Midbrain (tissue), 1 donor: Measurements from ENCODE around the gene COL11A1.
A peak's percentile ranks its signal among the peaks of the same experiment; 100 is the strongest.
"Not testable (repeated sequence)": the region's sequence is repeated elsewhere in the genome, so short reads cannot be mapped to it uniquely, and the experiment has no call there.

Source experiments
- DNase-seq: peaks from one replicate; lab custom pipeline; 2025; lab: John Stamatoyannopoulos, UW

COL11A1 gene

DNA sequence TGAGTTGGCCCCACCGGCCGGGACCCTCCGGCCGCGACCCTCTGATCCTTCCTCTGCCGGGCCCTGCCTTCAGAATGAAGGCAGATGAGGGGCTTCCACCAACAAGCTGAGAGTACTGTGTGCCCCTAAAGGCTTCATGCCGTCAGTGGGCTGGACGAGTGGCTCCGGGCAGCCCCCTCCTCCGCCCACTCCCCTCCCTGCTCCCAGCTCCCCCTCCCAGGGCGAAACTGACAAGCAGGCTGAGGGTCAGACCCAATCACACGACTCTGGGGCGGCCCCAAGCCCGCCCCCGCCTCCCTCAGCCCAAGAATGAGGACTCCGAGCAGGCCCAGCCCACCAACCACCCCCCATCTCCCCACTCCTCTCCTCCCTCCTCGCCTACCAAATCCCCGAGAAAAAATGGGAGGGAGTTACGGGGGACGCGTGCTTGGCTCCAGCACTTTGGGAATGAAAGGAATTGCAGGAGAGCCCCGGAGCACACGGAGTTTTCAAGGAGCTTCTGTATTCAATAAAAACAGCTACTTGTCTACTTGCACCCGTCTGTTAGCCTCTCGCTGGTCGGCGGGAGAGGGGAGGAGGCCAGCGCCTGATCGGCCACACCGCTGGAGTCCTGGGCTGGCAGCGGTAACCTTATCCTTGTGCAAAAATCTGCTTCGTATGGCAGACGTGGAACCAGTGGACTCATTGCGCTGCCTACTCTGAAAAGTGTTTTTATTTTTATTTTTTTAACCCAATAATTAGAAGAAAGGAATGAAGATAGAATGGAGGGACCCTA lies at the start of gene COL11A1:
TSS of gene COL11A1 (minus strand) at position 147 of the 775 bp plus-strand sequence. CDS start 344 bp downstream, outside the sequence.
- peak; percentile 54 for DNase-seq

- no peak for DNase-seq
Observed at GRCh38 chr1:103156966-103157365, 48.6 kb upstream of the COL11A1 start.

DNA sequence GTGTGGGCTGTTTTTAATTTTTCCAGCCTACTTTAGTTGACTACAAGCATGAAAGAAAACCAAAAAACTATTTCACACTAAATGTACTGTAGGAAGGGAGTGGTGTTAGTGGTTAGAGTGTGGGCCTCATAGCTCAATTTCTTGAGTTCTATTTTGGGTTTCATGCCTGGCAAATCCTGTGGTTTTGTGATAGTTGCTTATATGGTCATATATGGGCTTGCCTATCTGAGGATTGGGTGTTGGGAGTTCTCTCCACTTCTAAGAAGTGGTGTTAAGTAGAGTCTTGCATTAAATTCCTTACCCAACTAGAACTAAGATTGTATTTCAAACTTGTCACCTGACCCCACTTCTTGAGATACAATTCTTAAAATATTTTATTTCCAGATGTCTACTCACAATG lies 37.8 kb upstream of the COL11A1 start:
- DNase-seq, result no peak

- no peak for DNase-seq
Observed at GRCh38 chr1:103145449-103145848, 37.1 kb upstream of the COL11A1 start.

GRCh38 chr1:103144681-103145080 lies 36.4 kb upstream of the COL11A1 start:
- DNase-seq, result no peak

DNA sequence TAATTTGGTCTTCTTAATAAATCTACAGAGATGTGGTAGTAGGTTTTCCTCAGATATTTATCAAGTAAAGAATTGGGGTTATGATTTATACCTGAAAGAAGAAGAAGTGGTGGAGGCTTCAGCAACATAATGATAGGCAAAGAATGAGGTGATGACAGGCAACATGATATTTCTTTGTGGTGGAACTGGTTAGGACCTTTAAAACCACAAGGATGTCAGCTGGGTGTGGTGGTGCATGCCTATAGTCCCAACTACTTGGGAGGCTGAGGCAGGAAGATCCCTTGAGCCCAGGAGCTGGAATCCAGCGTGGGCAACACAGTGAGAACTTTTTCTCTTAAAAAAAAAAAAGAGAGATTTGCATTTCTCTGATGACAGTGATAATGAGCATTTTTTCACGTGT lies 34.1 kb upstream of the COL11A1 start:
- DNase-seq, result no peak

GRCh38 chr1:103129796-103130195 lies 21.5 kb upstream of the COL11A1 start:
- DNase-seq, result no peak

GRCh38 chr1:103129255-103129654 lies 20.9 kb upstream of the COL11A1 start:
- no peak for DNase-seq

GRCh38 chr1:103128256-103128655 lies 19.9 kb upstream of the COL11A1 start:
- not testable (repeated sequence) for DNase-seq

DNA sequence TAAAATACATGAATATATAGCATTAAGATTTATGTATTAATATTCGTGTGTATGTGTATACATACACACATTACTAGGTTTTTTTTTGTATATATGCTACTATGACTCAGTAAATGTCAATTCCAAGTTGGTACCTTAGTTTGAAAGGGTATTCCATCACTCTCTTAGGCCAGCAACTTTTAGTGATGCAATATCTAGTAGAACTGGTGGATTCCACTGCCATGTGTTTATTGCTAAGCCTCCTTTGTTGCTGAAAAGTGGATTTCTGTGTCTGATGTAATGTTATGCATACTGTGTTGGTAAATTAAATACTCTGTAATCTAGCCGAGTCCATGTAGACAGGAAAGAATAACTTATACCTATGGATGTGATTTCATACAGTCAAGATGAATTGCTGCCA lies 16.9 kb upstream of the COL11A1 start:
- no peak for DNase-seq

DNA sequence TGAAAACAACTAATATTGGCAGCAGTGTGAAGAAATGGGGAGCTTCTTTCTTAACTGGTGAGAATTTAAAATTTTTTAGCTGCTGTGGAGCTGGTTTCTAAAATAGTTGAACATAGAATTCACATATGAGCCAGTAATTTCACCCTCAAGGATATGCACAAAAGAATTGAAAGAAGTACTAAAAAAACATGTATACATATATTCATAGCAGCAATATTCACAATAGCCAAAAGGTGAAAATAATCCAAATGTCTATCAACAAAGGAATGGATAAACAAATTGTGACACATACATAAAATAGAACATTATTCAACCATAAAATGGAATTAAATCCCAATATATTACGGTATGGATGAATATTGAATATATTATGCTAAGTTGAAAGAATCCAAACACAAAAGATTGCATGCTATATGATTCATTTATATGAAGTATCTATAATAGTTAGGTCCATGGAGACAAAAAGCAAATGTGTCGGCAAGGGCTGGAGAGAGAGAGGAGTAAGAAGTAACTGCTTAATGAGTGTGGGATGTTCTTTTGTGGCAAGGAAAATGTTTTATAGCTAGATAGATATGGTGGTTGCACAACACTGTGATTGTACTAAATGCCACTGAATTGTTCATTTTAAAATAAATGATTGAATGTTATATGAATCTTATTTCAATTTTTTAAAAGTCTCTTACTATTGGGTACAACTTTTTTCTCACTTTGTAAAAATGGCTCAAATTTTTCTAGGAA lies 14.8 kb upstream of the COL11A1 start:
- no peak for DNase-seq

GRCh38 chr1:103120981-103121380 lies 12.7 kb upstream of the COL11A1 start:
- no peak for DNase-seq

GRCh38 chr1:103112546-103112945 lies 4.2 kb upstream of the COL11A1 start:
- DNase-seq, result no peak

DNA sequence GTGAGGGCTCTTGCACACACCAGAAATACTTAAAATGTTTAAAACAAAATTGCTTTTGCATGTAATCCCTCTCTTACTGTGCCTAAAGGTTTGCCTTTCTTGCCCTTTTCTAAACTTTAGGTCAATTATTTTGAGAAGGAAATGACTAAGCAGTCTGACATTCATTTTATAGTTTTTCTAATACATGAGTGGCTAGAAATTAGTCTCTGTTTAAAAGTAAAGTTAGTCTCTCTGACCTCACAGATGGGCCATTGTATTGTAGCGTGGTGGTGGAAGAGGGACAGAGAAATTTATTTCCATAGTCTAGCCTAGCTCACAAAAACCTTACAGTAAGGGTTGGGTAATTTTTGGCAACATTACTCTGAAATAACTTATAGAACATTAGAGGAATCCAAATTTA lies 3.6 kb upstream of the COL11A1 start:
- no peak for DNase-seq

DNA sequence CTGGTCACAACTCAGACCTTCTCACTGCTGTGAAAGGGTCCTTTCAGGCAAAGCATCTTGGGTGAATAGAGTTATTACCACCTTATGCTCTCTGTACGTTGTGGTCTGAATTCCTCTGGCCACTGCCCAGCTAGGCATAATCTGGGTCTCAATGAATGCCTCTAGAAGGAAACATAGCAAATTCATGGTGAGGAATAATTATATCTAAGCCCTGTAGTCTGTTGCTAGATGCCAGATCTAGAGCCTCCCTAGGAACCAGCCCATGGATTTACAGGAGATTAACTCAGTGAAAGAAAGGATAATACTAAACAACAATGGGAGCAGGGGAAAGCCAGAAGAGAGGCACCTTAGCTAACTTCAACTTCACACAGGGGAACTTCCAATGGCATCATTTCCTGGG lies 2.4 kb upstream of the COL11A1 start:
- no peak for DNase-seq

DNA sequence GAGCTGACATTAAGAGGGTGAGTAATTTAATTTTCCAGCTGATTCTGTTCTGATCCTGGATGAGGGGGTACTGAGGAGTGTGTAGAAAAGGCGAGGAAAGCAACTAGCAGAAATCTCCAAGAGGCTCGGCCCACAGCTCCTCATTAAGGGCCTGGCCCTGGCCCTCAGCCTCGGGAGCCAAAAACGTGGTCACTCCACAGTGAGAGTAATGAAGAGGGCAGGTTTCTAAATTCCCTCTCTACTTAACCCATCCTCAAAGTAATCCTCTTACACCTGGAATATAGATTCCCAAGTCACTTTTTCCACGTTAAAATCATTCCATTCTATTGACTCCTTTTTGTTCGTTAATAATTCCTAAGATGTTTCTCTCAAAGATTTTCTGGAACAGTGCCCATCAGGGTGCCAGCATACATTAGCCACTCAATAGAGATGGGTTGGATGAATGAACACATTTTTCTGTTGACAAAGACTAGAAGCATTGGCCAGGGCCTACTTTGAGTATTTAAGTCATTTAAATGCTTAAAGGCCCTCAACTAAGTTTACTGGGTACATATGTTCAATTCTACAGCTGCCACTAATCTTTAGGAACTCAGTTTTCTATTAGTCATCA lies 1.1 kb upstream of the COL11A1 start:
- DNase-seq, result no peak

DNA sequence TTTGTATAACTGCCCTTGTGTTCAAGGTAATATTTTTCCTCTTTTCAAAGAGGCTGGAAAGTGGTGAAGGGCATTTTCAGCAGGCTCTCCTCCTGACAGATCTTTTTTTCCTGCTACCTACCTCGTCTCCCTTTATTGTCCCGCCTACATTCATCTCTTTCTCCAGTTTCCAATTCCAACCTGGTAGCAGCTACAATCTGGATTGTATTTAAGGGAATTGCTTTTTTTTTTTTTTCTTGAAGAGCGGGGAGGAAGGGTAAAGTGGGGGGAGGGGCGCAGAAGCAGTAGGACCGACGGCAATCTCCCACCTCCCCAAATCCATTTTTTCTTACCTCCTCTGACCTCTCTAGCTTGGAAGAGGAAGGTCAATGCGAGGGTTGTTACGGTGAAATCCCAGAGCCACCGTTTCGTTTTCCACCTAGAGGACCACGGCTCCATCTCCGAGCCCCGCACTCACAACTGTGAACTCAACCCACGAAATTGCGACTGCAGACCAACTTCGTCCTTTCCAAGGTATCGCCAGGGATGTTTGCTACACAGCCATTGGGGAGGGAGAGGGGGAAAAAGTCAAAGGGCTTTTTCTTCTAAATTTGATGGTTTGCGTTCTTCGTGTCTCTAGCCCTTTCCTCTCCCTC lies 464 bp downstream of the COL11A1 start:
- no peak for DNase-seq

DNA sequence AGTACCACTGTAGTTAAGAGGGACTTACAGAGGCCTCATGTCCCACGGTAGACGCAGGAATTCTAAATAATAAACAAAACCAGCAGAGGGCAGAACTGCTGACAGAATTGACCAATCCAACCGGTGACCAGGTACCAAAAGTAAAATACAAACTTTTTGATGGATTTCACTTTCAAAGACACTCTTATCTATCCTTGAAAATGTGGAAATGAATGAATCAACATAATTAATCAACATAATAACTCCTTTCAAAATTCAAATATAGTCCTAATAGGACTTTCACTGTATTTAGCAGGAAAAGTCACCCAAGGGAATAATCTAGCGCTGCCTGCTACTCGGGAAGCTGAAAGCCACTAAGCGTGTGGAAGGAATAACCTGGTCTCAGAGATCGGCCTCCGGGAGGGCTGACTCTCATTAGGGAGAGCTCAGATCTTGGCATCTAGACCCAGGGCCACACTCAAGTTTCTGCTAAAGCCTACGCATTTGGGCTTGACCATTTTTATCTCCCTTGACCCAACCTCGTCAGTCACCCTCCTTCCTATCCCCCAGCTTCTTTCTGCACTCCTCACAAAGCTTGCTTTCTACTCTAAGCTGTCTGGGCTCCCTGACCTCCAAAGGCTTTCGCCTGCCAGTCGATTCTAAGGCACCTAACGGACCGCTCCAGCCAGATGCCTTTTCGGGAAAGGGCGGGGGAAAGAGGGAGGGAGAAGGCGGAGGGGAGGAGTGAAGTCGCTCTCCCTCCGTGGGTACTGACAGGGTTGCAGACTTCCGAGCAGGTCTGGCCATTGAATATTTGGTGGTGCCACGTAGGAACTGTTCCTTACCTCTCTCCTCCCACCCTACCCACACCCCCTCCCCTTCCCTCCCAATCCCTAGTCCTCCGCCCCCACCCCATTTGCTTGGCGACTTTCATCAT lies 1.6 kb downstream of the COL11A1 start:
- peak; percentile 75 for DNase-seq

DNA sequence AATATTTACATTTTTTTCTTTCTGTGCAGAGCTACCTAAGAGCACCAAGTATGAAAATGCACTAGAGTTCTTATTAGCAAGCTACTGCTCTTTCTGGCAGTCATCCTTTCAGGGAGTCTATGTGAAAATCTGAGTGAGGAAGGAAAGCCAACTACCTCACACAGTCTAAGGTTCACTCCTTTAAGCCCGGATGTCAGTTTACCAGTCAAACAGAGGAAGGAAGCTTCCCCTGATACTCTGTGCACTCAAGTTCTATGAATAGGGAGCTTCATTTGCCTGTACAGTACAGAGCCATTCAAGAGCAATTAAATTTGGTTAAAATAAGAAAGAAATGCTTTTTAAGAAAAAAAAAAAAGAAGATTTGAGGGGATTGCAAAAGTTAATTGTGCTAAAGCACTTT lies 6.9 kb downstream of the COL11A1 start:
- DNase-seq, result no peak

- no peak for DNase-seq
Observed at GRCh38 chr1:103089221-103089620, 19.1 kb downstream of the COL11A1 start.

GRCh38 chr1:103087256-103087655 lies 21.1 kb downstream of the COL11A1 start:
- no peak for DNase-seq
